BLaER1 (cell line): ENCODE measurements around the gene AKAP7.
"Not testable (repeated sequence)": the region's sequence is repeated elsewhere in the genome, so short reads cannot be mapped to it uniquely, and the experiment has no call there.

Experiments used
- H3K27ac ChIP-seq: shearing (Covaris generic); formaldehyde crosslinking; 2 replicates; pipeline ENCODE4 v1.8.1; 2022
- H3K27me3 ChIP-seq: shearing (Covaris generic); formaldehyde crosslinking; 2 replicates; pipeline ENCODE4 v1.8.1; 2022
- H3K36me3 ChIP-seq: shearing (Covaris generic); formaldehyde crosslinking; 2 replicates; pipeline ENCODE4 v1.8.1; 2022
- H3K4me1 ChIP-seq: shearing (Covaris generic); formaldehyde crosslinking; 2 replicates; pipeline ENCODE4 v1.8.1; 2022
- H3K4me2 ChIP-seq: shearing (Covaris generic); formaldehyde crosslinking; 2 replicates; pipeline ENCODE4 v1.8.1; 2022
- H3K4me3 ChIP-seq: shearing (Covaris generic); formaldehyde crosslinking; 2 replicates; pipeline ENCODE4 v1.8.1; 2022
- H3K9ac ChIP-seq: shearing (Covaris generic); formaldehyde crosslinking; 2 replicates; pipeline ENCODE4 v1.8.1; 2022
- H3K9me3 ChIP-seq: shearing (Covaris generic); formaldehyde crosslinking; 2 replicates; pipeline ENCODE4 v1.8.1; 2022
- H4K20me1 ChIP-seq: shearing (Covaris generic); formaldehyde crosslinking; 2 replicates; pipeline ENCODE4 v1.8.1; 2022
- Cebpa-rat ChIP-seq: shearing (Covaris generic); IDR thresholded peaks from 2 replicates; pipeline ENCODE4 v1.8.1; 2022

Gene AKAP7

DNA sequence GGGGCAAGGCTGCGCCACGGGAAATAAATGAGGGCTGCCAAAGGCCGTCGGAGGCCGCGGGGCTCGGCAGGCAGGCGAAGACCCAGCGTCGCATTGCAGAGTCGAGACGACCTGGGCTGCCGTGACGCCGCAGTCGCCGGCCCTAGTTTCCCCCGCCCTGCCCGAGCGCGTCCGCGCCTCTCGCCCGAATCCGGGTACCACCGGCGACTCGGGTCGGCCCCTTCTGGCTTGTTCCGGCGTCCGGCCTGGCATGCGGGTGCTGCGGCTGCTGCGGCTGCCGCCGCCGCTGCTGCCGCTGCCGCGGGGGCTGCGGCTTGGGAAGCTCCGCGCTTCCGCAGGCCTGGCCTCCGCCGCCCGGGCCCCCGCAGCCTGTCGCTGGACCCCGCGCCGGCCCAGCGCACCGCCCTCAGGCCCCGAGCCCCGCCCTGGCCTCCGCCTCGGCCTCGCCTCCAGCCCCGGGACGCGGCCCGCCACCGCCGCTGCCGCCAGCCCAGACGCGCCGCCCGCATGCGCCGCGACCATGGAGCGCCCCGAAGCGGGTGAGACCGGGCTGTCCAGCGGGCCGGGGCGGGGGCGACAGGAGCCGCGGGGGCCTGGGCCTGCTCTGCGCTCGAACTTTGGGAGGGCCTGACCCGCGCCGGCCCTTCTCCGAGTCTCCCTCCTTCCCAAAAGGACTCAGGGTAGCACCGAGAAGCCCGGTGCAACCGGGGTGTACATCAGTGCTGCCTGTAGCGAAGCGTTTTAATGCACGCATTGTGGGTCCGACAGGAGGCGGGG is at the start of gene AKAP7:
Gene AKAP7, plus strand, starts transcription at position 224 of the 777 bp plus-strand sequence. Its CDS starts 297 bp downstream, at position 521.
- H3K4me2 ChIP-seq = peak within 1 kb of the TSS; percentile 71
- H3K27ac ChIP-seq = peak within 1 kb of the TSS; percentile 89
- no peaks in the 10 kb centered on the region for H3K36me3 ChIP-seq
- no peaks in the 10 kb centered on the region for H3K9me3 ChIP-seq
- H3K27me3 ChIP-seq = peaks cover 13% of the 10 kb centered on the region; the same call in 1 of the 2 replicates
- peak within 1 kb of the TSS; percentile 85 for H3K9ac ChIP-seq
- peak within 1 kb of the TSS; percentile 77 for H3K4me3 ChIP-seq
- peaks cover 25% of the 10 kb centered on the region for H3K4me1 ChIP-seq
- no peak for TF ChIP-seq Cebpa-rat
- no peaks in the 10 kb centered on the region for H4K20me1 ChIP-seq

DNA sequence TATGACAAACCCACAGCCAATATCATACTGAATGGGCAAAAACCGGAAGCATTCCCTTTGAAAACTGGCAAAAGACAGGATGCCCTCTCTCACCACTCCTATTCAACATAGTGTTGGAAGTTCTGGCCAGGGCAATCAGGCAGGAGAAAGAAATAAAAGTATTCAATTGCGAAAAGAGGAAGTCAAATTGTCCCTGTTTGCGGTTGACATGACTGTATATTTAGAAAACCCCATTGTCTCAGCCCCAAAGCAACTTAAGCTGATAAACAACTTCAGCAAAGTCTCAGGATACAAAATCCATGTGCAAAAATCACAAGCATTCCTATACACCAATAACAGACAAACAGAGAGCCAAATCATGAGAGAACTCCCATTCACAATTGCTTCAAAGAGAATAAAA is 44.9 kb upstream of the AKAP7 start:
- not testable (repeated sequence) for H3K27me3 ChIP-seq, H4K20me1 ChIP-seq, H3K27ac ChIP-seq, H3K9ac ChIP-seq, H3K36me3 ChIP-seq, H3K4me3 ChIP-seq, H3K4me1 ChIP-seq
- H3K9me3 ChIP-seq = peaks cover 38% of the 10 kb centered on the region
- H3K4me2 ChIP-seq = peak overlapping the region; percentile 30; the same call in 1 of the 2 replicates

GRCh38 chr6:131091944-131092343 is 43.3 kb upstream of the AKAP7 start:
- not testable (repeated sequence) for H3K36me3 ChIP-seq, H4K20me1 ChIP-seq, H3K4me2 ChIP-seq, H3K27me3 ChIP-seq, H3K4me1 ChIP-seq, H3K9ac ChIP-seq, H3K27ac ChIP-seq, H3K4me3 ChIP-seq
- H3K9me3 ChIP-seq = peaks cover 26% of the 10 kb centered on the region

- Histone ChIP-seq H3K4me3 (no peak overlapping the region), H3K27me3 (no peaks in the 10 kb centered on the region), H3K4me1 (peaks cover 8% of the 10 kb centered on the region), H3K36me3 (no peaks in the 10 kb centered on the region), H4K20me1 (no peaks in the 10 kb centered on the region), H3K9ac (no peak overlapping the region), H3K27ac (no peak overlapping the region), H3K4me2 (no peak overlapping the region), H3K9me3 (peaks cover 19% of the 10 kb centered on the region)
- no peak for TF ChIP-seq Cebpa-rat
Measured at GRCh38 chr6:131093334-131093733, 41.9 kb upstream of the AKAP7 start.

GRCh38 chr6:131096786-131097185 is 38.5 kb upstream of the AKAP7 start:
- H3K27ac ChIP-seq = no peak overlapping the region
- H3K4me3 ChIP-seq = no peak overlapping the region
- peaks cover 25% of the 10 kb centered on the region for H3K9me3 ChIP-seq
- H3K9ac ChIP-seq = no peak overlapping the region
- H3K4me2 ChIP-seq = no peak overlapping the region
- no peaks in the 10 kb centered on the region for H3K36me3 ChIP-seq
- no peak for TF ChIP-seq Cebpa-rat
- no peaks in the 10 kb centered on the region for H3K4me1 ChIP-seq
- H4K20me1 ChIP-seq = no peaks in the 10 kb centered on the region
- H3K27me3 ChIP-seq = no peaks in the 10 kb centered on the region

DNA sequence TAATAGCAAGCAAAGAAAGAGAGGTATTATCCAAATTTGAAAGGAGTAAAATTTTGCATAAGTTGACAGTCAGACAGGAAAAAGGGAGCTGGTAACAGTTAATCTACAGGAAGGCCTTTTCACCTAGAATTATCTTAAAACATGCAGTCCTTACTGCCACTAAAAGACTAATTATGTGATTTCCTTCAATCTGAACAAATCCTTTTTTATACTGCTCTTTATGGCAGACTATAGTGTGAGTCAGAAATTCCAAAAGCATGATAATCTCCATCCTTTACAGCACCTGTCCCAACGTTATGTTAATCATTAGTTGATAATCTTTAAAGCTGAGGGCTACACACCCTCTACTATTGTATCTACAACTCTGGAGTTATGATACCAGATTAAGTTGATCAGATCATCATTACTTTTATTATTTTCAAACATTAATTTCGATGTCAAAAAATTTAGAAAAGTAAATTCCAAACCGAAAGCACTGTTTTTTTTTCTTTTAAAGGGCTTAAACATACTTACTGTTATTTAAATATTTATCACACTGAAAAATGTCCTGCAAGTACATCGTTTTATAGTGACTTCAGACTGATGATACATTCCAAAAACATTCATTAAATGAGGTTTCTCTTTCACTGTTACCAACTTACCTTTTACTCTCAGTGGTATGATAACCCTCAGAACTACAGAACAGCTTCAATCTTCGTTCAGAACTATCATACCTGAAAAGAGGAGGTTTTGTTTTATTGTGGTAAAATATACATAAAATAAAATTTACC is 33.2 kb upstream of the AKAP7 start:
- TF ChIP-seq Cebpa-rat = no peak
- Histone ChIP-seq H3K9me3 (peaks cover 6% of the 10 kb centered on the region), H4K20me1 (no peaks in the 10 kb centered on the region), H3K27me3 (no peaks in the 10 kb centered on the region), H3K4me1 (no peaks in the 10 kb centered on the region), H3K9ac (no peak overlapping the region), H3K27ac (no peak overlapping the region), H3K4me2 (no peak overlapping the region), H3K4me3 (no peak overlapping the region), H3K36me3 (no peaks in the 10 kb centered on the region)

GRCh38 chr6:131103296-131103695 is 32.0 kb upstream of the AKAP7 start:
- Histone ChIP-seq H3K27ac (no peak overlapping the region), H3K9me3 (peaks cover 6% of the 10 kb centered on the region), H3K4me2 (no peak overlapping the region), H3K4me1 (peaks cover 6% of the 10 kb centered on the region), H3K4me3 (no peak overlapping the region), H3K27me3 (no peaks in the 10 kb centered on the region), H4K20me1 (no peaks in the 10 kb centered on the region), H3K9ac (no peak overlapping the region), H3K36me3 (no peaks in the 10 kb centered on the region)
- TF ChIP-seq Cebpa-rat = no peak

- no peak overlapping the region for H3K27ac ChIP-seq
- H4K20me1 ChIP-seq = no peaks in the 10 kb centered on the region
- no peaks in the 10 kb centered on the region for H3K36me3 ChIP-seq
- peaks cover 8% of the 10 kb centered on the region for H3K4me1 ChIP-seq
- H3K27me3 ChIP-seq = no peaks in the 10 kb centered on the region
- peaks cover 6% of the 10 kb centered on the region for H3K9me3 ChIP-seq
- H3K4me2 ChIP-seq = no peak overlapping the region
- no peak overlapping the region for H3K9ac ChIP-seq
- no peak for TF ChIP-seq Cebpa-rat
- H3K4me3 ChIP-seq = no peak overlapping the region
Measured at GRCh38 chr6:131103901-131104300, 31.4 kb upstream of the AKAP7 start.

GRCh38 chr6:131107151-131107550 is 28.1 kb upstream of the AKAP7 start:
- no peaks in the 10 kb centered on the region for H3K36me3 ChIP-seq
- no peaks in the 10 kb centered on the region for H3K9me3 ChIP-seq
- H3K4me1 ChIP-seq = peaks cover 8% of the 10 kb centered on the region
- no peak overlapping the region for H3K9ac ChIP-seq
- no peak overlapping the region for H3K4me3 ChIP-seq
- H4K20me1 ChIP-seq = no peaks in the 10 kb centered on the region
- no peak overlapping the region for H3K27ac ChIP-seq
- no peak for TF ChIP-seq Cebpa-rat
- H3K27me3 ChIP-seq = no peaks in the 10 kb centered on the region
- no peak overlapping the region for H3K4me2 ChIP-seq

DNA sequence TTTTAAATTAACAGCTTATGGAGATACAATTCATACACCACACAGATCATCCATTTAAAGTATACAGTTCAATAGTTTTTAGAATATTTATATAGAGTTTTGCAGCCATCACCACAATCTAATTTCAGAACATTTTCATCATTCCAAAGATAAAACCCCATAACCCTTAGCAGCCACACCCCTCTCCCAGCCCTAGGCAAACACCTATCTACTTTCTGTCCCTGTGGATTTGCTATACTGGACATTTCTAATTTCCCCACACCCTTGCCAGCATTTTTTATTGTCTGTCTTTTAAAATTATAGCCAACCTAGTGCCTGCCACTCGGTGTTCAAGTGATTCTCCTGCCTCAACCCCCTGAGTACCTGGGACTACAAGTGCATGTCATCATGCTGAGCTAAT is 23.0 kb upstream of the AKAP7 start:
- Histone ChIP-seq H3K4me3 (no peak overlapping the region), H3K4me2 (no peak overlapping the region), H3K9ac (no peak overlapping the region), H3K9me3 (no peaks in the 10 kb centered on the region), H3K4me1 (peaks cover 8% of the 10 kb centered on the region), H4K20me1 (no peaks in the 10 kb centered on the region), H3K27me3 (no peaks in the 10 kb centered on the region), H3K27ac (no peak overlapping the region), H3K36me3 (no peaks in the 10 kb centered on the region)
- no peak for TF ChIP-seq Cebpa-rat
